K562 (cell line): Measurements from ENCODE around the gene ZSWIM6. TPM values are rescaled to one million over a fixed set of nuclear protein-coding genes. Genes with fewer than 3 reads are reported as not detected.
A peak's percentile ranks its signal among the peaks of the same experiment; 100 is the strongest.

ENCODE experiments used
- BRD9 ChIP-seq: fragments of 450-650 bp; IDR thresholded peaks from 2 replicates; pipeline ENCODE4 v1.6.1; 2018; ENCODE audit warnings: low read depth; ENCODE audit not compliant: partially characterized antibody
- DIDO1 ChIP-seq: fragments of 450-650 bp; IDR thresholded peaks from 2 replicates; pipeline ENCODE4 v1.6.1; 2016; ENCODE audit warnings: low read depth, missing biosample characterization, missing genetic modification characterization
- LCOR ChIP-seq: sonication (generic); formaldehyde crosslinking; IDR thresholded peaks from 2 replicates; pipeline ENCODE4 v1.8.0; 2022; ENCODE audit warnings: mild to moderate bottlenecking, missing genetic modification reagents
- MAFG ChIP-seq: fragments of 450-650 bp; conservative IDR thresholded peaks from 2 replicates; pipeline ENCODE4 v1.6.1; 2016; ENCODE audit warnings: missing genetic modification characterization, missing compliant biosample characterization
- MXI1 ChIP-seq: IDR thresholded peaks from 2 replicates; pipeline ENCODE4 v1.6.1; 2011; ENCODE audit warnings: low read depth, mild to moderate bottlenecking, improper control_type of control experiment, low read length
- NFE2 ChIP-seq: IDR thresholded peaks from 2 replicates; pipeline ENCODE4 v1.6.1; 2014; ENCODE audit warnings: antibody characterized with exemption, low read depth
- TAF9B ChIP-seq: fragments of 450-650 bp; IDR thresholded peaks from 2 replicates; pipeline ENCODE4 v1.6.1; 2018; ENCODE audit warnings: mild to moderate bottlenecking; ENCODE audit not compliant: partially characterized antibody
- ZNF3 ChIP-seq: fragments of 250-450 bp; sonication (Bioruptor Pico); IDR thresholded peaks from 2 replicates; pipeline ENCODE4 v1.5.0; 2021; ENCODE audit warnings: mild to moderate bottlenecking, moderate library complexity
- ZNF316 ChIP-seq: fragments of 450-650 bp; IDR thresholded peaks from 2 replicates; pipeline ENCODE4 v1.6.1; 2016
- polyA plus RNA-seq, 8 experiments: library from polyadenylated mRNA; depleted of rRNA in 4 of 8; stranded (reverse) in 5 of 8; unstranded in 3 of 8; fragments of >200 nt; fragmentation: Nextera tagmentation in 2 of 8; fragmentation: Illumina TruSeq in 1 of 8; extraction: Ambion mirVana in 2 of 8; extraction: Trizol in 1 of 8; gene quantifications; 2 replicates each; pipeline versions ENCODE4 v1.2.1 to v1.2.3, GENCODE V29; 2011 to 2014; ENCODE audit warnings: inconsistent platforms in 1 of 8, missing spikeins in 1 of 8
- total RNA-seq, 7 experiments: library from RNA; depleted of rRNA in 6 of 7; stranded (reverse); fragments of >200 nt in 6 of 7; fragmentation: Illumina TruSeq in 2 of 7; extraction: Trizol in 2 of 7; gene quantifications; 2 replicates each; pipeline versions ENCODE4 v1.2.1 to v1.2.3, GENCODE V29; 2011 to 2021; ENCODE audit warnings: low replicate concordance in 1 of 7
- TF ChIP-seq, protein P1 (sequence below), 2 experiments: fragments of 450-650 bp; formaldehyde crosslinking in 1 of 2; IDR thresholded peaks; 2 replicates each; pipeline versions ENCODE4 v1.4.0 to v1.6.1; 2014 to 2020; ENCODE audit warnings: mild to moderate bottlenecking in 2 of 2, borderline replicate concordance in 1 of 2, low read depth in 1 of 2
- TF ChIP-seq, protein P2 (sequence below), 2 experiments: fragments of 450-650 bp; IDR thresholded peaks; 2 replicates each; pipeline ENCODE4 v1.6.1; 2016

Gene ZSWIM6
- total and polyA plus RNA-seq, 9 of the 15 experiments (the other 6 are each of a cell fraction or from before 2014, with no cell fraction given): 0.81 to 3.2 (median 2.0) TPM

DNA sequence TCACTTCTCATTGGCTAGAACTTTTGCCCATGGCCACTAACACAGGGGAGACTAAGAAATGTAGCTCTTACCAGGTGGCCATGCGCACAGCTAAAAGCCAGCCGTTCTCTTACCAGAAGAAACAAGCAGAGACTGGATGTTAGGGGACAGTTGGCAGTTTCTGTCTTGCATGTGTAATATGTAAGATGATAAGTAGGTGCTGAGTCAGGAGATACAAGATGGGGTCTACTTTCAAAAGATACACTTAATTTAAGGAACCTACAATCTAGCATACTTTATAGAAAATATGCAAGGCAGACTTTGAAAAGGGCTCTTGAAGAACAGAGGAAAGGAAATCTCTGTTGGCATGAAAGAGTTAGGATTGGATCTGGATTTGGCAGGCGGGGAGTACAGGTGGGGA lies 244.5 kb downstream of the ZSWIM6 start (continued):
- TF ChIP-seq, protein P1, sequence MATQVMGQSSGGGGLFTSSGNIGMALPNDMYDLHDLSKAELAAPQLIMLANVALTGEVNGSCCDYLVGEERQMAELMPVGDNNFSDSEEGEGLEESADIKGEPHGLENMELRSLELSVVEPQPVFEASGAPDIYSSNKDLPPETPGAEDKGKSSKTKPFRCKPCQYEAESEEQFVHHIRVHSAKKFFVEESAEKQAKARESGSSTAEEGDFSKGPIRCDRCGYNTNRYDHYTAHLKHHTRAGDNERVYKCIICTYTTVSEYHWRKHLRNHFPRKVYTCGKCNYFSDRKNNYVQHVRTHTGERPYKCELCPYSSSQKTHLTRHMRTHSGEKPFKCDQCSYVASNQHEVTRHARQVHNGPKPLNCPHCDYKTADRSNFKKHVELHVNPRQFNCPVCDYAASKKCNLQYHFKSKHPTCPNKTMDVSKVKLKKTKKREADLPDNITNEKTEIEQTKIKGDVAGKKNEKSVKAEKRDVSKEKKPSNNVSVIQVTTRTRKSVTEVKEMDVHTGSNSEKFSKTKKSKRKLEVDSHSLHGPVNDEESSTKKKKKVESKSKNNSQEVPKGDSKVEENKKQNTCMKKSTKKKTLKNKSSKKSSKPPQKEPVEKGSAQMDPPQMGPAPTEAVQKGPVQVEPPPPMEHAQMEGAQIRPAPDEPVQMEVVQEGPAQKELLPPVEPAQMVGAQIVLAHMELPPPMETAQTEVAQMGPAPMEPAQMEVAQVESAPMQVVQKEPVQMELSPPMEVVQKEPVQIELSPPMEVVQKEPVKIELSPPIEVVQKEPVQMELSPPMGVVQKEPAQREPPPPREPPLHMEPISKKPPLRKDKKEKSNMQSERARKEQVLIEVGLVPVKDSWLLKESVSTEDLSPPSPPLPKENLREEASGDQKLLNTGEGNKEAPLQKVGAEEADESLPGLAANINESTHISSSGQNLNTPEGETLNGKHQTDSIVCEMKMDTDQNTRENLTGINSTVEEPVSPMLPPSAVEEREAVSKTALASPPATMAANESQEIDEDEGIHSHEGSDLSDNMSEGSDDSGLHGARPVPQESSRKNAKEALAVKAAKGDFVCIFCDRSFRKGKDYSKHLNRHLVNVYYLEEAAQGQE (IDR thresholded peaks at IDR 0.05; ENCODE audit: borderline replicate concordance): 0 out of 2 replicates have a peak, but pooled peaks have one; percentile 10
- TF ChIP-seq, protein P1 (CRISPR knock-in tag; IDR thresholded peaks at IDR 0.05; ENCODE audit: low read depth): no peak
- TF ChIP-seq LCOR (CRISPR knock-in tag) (no peak), DIDO1 (no peak), ZNF316 (peak; percentile 85), TAF9B (no peak), MXI1 (no peak), ZNF3 (CRISPR knock-in tag) (no peak), MAFG (peak; percentile 74), BRD9 (no peak), NFE2 (peak; percentile 46)
- TF ChIP-seq, protein P2, sequence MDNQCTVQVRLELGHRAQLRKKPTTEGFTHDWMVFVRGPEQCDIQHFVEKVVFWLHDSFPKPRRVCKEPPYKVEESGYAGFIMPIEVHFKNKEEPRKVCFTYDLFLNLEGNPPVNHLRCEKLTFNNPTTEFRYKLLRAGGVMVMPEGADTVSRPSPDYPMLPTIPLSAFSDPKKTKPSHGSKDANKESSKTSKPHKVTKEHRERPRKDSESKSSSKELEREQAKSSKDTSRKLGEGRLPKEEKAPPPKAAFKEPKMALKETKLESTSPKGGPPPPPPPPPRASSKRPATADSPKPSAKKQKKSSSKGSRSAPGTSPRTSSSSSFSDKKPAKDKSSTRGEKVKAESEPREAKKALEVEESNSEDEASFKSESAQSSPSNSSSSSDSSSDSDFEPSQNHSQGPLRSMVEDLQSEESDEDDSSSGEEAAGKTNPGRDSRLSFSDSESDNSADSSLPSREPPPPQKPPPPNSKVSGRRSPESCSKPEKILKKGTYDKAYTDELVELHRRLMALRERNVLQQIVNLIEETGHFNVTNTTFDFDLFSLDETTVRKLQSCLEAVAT (IDR thresholded peaks at IDR 0.05): no peak
